RWPE2 (cell line): ENCODE measurements around the gene SYCP2.

Experiments used
- ATAC-seq: fragments of 200-7000 bp; cut with Tn5 transposase; 3 replicates; pipeline ENCODE4 v1.9.1; 2021; ENCODE audit warnings: low read depth
- DNase-seq: peaks from one replicate; pipeline ENCODE4 v3.0.0-alpha.2; 2020; ENCODE audit warnings: low spot score
- H3K27ac ChIP-seq: fragments of 450-650 bp; 2 replicates; pipeline ENCODE4 v1.5.1; 2017; ENCODE audit warnings: mild to moderate bottlenecking; ENCODE audit not compliant: poor library complexity, severe bottlenecking
- H3K27me3 ChIP-seq: fragments of 250-450 bp; sonication (Bioruptor Pico); 2 replicates; pipeline ENCODE4 v1.5.1; 2021; ENCODE audit warnings: mild to moderate bottlenecking, moderate library complexity; ENCODE audit not compliant: insufficient read depth, poor library complexity, severe bottlenecking
- H3K36me3 ChIP-seq: fragments of 250-450 bp; sonication (Bioruptor Pico); 2 replicates; pipeline ENCODE4 v1.5.1; 2020; ENCODE audit warnings: low read depth, mild to moderate bottlenecking, moderate library complexity
- H3K4me1 ChIP-seq: fragments of 250-450 bp; sonication (Bioruptor Pico); 2 replicates; pipeline ENCODE4 v1.5.1; 2021; ENCODE audit warnings: mild to moderate bottlenecking, moderate library complexity; ENCODE audit not compliant: insufficient read depth, poor library complexity, severe bottlenecking
- H3K4me3 ChIP-seq: fragments of 250-450 bp; sonication (Bioruptor Pico); 2 replicates; pipeline ENCODE4 v1.5.1; 2021; ENCODE audit warnings: mild to moderate bottlenecking, moderate library complexity; ENCODE audit not compliant: severe bottlenecking
- H3K9me3 ChIP-seq: fragments of 250-450 bp; sonication (Bioruptor Pico); 2 replicates; pipeline ENCODE4 v1.5.1; 2021; ENCODE audit warnings: mild to moderate bottlenecking, moderate library complexity; ENCODE audit not compliant: severe bottlenecking
- CTCF ChIP-seq: fragments of 450-650 bp; IDR thresholded peaks from one replicate; pipeline ENCODE4 v1.5.1; 2017; ENCODE audit warnings: mild to moderate bottlenecking, moderate library complexity; ENCODE audit not compliant: poor library complexity, severe bottlenecking

Gene SYCP2

GRCh38 chr20:59888050-59888449 is 45.4 kb downstream of the SYCP2 start:
- no peak for TF ChIP-seq CTCF

GRCh38 chr20:59884494-59884893 is 48.9 kb downstream of the SYCP2 start:
- no peak for TF ChIP-seq CTCF
- Histone ChIP-seq H3K9me3 (no peaks in the 10 kb centered on the region), H3K27ac (no peak overlapping the region), H3K27me3 (no peaks in the 10 kb centered on the region), H3K36me3 (peaks cover 45% of the 10 kb centered on the region), H3K4me1 (no peaks in the 10 kb centered on the region), H3K4me3 (no peak overlapping the region)
- DNase-seq (no peak), ATAC-seq (no peak)

More at GRCh38 chr20:59888050-59888449, 45.4 kb downstream of the SYCP2 start:
- H3K4me3 ChIP-seq = no peak overlapping the region
- H3K9me3 ChIP-seq = no peaks in the 10 kb centered on the region
- no peaks in the 10 kb centered on the region for H3K27me3 ChIP-seq
- no peaks in the 10 kb centered on the region for H3K4me1 ChIP-seq
- DNase-seq (no peak), ATAC-seq (no peak)
- peaks cover 31% of the 10 kb centered on the region for H3K36me3 ChIP-seq
- H3K27ac ChIP-seq = no peak overlapping the region

- no peak overlapping the region for H3K27ac ChIP-seq
- H3K9me3 ChIP-seq = no peaks in the 10 kb centered on the region
- H3K36me3 ChIP-seq = peaks cover 57% of the 10 kb centered on the region
- no peak for TF ChIP-seq CTCF
- ATAC-seq = no peak
- no peak for DNase-seq
- no peak overlapping the region for H3K4me3 ChIP-seq
- no peaks in the 10 kb centered on the region for H3K4me1 ChIP-seq
- no peaks in the 10 kb centered on the region for H3K27me3 ChIP-seq
Measured at GRCh38 chr20:59880198-59880597, 53.2 kb downstream of the SYCP2 start.

GRCh38 chr20:59873409-59873808 is 60.0 kb downstream of the SYCP2 start:
- no peaks in the 10 kb centered on the region for H3K27me3 ChIP-seq
- ATAC-seq (no peak; the same call in 2 of the 3 replicates), DNase-seq (no peak)
- no peaks in the 10 kb centered on the region for H3K4me1 ChIP-seq
- TF ChIP-seq CTCF = no peak
- peaks cover 30% of the 10 kb centered on the region for H3K36me3 ChIP-seq
- no peak overlapping the region for H3K4me3 ChIP-seq
- H3K27ac ChIP-seq = no peak overlapping the region
- H3K9me3 ChIP-seq = no peaks in the 10 kb centered on the region

- Histone ChIP-seq H3K9me3 (no peaks in the 10 kb centered on the region), H3K27ac (no peak overlapping the region), H3K4me1 (no peaks in the 10 kb centered on the region), H3K36me3 (peaks cover 21% of the 10 kb centered on the region), H3K27me3 (no peaks in the 10 kb centered on the region), H3K4me3 (no peak overlapping the region)
- ATAC-seq = no peak
- TF ChIP-seq CTCF = no peak
- no peak for DNase-seq
Measured at GRCh38 chr20:59871096-59871495, 62.3 kb downstream of the SYCP2 start.
